ENCODE data around the gene DCN.

DCN gene

DNA sequence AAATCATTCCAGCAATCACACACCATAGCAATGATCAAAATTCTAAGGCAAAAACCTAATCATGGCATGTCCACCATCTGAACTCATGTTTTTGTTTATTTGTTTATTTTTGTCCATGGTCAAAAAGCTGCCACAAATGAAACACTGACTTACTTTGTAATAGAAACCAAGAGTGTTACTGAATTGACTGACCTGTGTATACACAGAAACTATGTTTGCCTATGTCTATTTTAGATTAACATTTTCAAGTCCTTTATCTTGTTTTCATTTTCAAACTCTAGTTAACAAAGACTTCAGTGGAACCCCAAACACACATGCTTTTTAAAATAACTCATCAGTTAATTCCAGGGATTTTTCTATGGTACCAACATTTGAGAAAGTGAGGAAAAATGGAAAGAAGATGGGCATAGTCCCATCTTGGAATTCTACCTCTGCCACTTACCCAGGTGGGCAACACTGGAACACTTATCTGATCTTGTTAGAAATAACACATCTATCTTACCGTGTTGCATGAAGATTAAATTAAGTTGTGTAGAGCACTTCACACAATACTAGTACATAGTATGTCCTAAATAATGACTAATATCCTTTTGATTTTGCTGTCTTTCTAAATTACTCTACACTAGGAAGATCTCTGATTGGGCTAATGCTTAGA, 77.7 kb downstream of the DCN start:
- Histone ChIP-seq H3K9me3 (ENCODE audit: insufficient read depth, low read length, severe bottlenecking) (no peaks in the 10 kb centered on the region), H2AFZ (ENCODE audit: low read depth, low read length) (no peak overlapping the region), H3K79me2 (ENCODE audit: insufficient read depth, low read length) (no peaks in the 10 kb centered on the region), H3K27ac (ENCODE audit: low read length) (no peak overlapping the region), H3K9ac (ENCODE audit: low read depth, low read length) (no peak overlapping the region), H4K20me1 (ENCODE audit: insufficient read depth, low read length) (no peaks in the 10 kb centered on the region), H3K36me3 (ENCODE audit: insufficient read depth, low read length) (no peaks in the 10 kb centered on the region), H3K4me2 (ENCODE audit: insufficient read depth, low read length) (no peak overlapping the region), H3K4me1 (ENCODE audit: insufficient read depth, low read length) (no peaks in the 10 kb centered on the region), H3K27me3 (ENCODE audit: insufficient read depth, low read length, poor library complexity) (no peaks in the 10 kb centered on the region), H3K4me3 (ENCODE audit: low read depth in 1 of 2, low read length in 2 of 2) (no peak overlapping the region)
- no peak for DNase-seq
- TF ChIP-seq, protein P1, sequence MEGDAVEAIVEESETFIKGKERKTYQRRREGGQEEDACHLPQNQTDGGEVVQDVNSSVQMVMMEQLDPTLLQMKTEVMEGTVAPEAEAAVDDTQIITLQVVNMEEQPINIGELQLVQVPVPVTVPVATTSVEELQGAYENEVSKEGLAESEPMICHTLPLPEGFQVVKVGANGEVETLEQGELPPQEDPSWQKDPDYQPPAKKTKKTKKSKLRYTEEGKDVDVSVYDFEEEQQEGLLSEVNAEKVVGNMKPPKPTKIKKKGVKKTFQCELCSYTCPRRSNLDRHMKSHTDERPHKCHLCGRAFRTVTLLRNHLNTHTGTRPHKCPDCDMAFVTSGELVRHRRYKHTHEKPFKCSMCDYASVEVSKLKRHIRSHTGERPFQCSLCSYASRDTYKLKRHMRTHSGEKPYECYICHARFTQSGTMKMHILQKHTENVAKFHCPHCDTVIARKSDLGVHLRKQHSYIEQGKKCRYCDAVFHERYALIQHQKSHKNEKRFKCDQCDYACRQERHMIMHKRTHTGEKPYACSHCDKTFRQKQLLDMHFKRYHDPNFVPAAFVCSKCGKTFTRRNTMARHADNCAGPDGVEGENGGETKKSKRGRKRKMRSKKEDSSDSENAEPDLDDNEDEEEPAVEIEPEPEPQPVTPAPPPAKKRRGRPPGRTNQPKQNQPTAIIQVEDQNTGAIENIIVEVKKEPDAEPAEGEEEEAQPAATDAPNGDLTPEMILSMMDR (IDR thresholded peaks at IDR 0.05; ENCODE audit: borderline replicate concordance, extremely low read depth, low read length, poor library complexity, severe bottlenecking) = no peak
- no peak for TF ChIP-seq EZH2 (IDR thresholded peaks at IDR 0.05; ENCODE audit: borderline replicate concordance, low read depth, low read length, severe bottlenecking)
- ATAC-seq (ENCODE audit: insufficient read depth, low read depth) = no peak

DNA sequence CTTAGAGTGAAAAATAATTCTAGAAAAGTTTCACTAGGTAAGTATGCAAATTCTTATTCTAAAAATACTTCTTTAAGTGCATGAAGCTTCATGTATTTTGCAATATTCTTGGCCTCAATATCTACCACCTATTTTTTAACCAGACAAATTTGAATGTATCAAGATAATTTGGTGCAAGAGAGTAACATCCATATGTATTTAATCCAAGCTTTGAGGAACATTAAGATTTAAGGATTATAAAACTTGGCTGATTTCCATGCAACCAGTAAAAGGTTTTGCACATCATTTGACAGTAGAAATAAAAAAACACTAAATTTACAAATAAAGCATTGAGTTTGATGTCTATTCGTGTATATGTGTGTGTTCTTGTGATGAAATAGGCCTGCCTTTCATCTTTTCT, 79.0 kb downstream of the DCN start:
- no peak overlapping the region for H3K9ac ChIP-seq (ENCODE audit: low read depth, low read length)
- no peak for DNase-seq
- TF ChIP-seq, protein P1 (IDR thresholded peaks at IDR 0.05; ENCODE audit: borderline replicate concordance, extremely low read depth, low read length, poor library complexity, severe bottlenecking) = no peak
- no peak for TF ChIP-seq EZH2 (IDR thresholded peaks at IDR 0.05; ENCODE audit: borderline replicate concordance, low read depth, low read length, severe bottlenecking)
- H3K36me3 ChIP-seq (ENCODE audit: insufficient read depth, low read length) = no peaks in the 10 kb centered on the region
- ATAC-seq (ENCODE audit: insufficient read depth, low read depth) = no peak
- H3K27me3 ChIP-seq (ENCODE audit: insufficient read depth, low read length, poor library complexity) = no peaks in the 10 kb centered on the region
- no peaks in the 10 kb centered on the region for H3K9me3 ChIP-seq (ENCODE audit: insufficient read depth, low read length, severe bottlenecking)
- no peaks in the 10 kb centered on the region for H3K4me1 ChIP-seq (ENCODE audit: insufficient read depth, low read length)
- no peak overlapping the region for H2AFZ ChIP-seq (ENCODE audit: low read depth, low read length)
- no peaks in the 10 kb centered on the region for H4K20me1 ChIP-seq (ENCODE audit: insufficient read depth, low read length)
- H3K4me2 ChIP-seq (ENCODE audit: insufficient read depth, low read length) = no peak overlapping the region
- H3K79me2 ChIP-seq (ENCODE audit: insufficient read depth, low read length) = no peaks in the 10 kb centered on the region
- H3K27ac ChIP-seq (ENCODE audit: low read length) = no peak overlapping the region
- H3K4me3 ChIP-seq (ENCODE audit: low read depth in 1 of 2, low read length in 2 of 2) = no peak overlapping the region

DNA sequence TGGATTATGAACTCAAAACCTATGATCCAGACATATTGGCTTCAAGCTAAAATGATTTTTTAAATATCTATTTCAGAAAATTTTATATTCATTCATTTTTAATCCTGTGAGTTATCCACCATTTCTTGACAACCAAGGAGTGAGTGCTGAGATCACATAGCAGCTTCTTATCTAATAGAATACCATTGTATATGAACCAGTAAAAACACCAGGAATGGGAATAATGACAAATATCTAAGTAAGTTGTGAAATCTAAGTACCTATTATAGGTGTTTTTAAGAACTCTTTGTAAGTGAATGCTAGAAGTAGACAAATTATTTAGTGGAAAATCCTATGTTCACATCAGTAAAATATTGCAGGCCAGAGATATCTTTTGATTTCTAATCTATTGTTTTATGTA, 79.5 kb downstream of the DCN start:
- Histone ChIP-seq H2AFZ (ENCODE audit: low read depth, low read length) (no peak overlapping the region), H3K79me2 (ENCODE audit: insufficient read depth, low read length) (no peaks in the 10 kb centered on the region), H3K36me3 (ENCODE audit: insufficient read depth, low read length) (no peaks in the 10 kb centered on the region), H3K4me1 (ENCODE audit: insufficient read depth, low read length) (no peaks in the 10 kb centered on the region), H3K4me3 (ENCODE audit: low read depth in 1 of 2, low read length in 2 of 2) (no peak overlapping the region), H3K27me3 (ENCODE audit: insufficient read depth, low read length, poor library complexity) (no peaks in the 10 kb centered on the region), H3K4me2 (ENCODE audit: insufficient read depth, low read length) (no peak overlapping the region), H3K27ac (ENCODE audit: low read length) (no peak overlapping the region), H3K9ac (ENCODE audit: low read depth, low read length) (no peak overlapping the region), H4K20me1 (ENCODE audit: insufficient read depth, low read length) (no peaks in the 10 kb centered on the region), H3K9me3 (ENCODE audit: insufficient read depth, low read length, severe bottlenecking) (no peaks in the 10 kb centered on the region)
- TF ChIP-seq EZH2 (IDR thresholded peaks at IDR 0.05; ENCODE audit: borderline replicate concordance, low read depth, low read length, severe bottlenecking) = no peak
- TF ChIP-seq, protein P1 (IDR thresholded peaks at IDR 0.05; ENCODE audit: borderline replicate concordance, extremely low read depth, low read length, poor library complexity, severe bottlenecking) = no peak
- ATAC-seq (ENCODE audit: insufficient read depth, low read depth) (no peak), DNase-seq (no peak)
